ENCODE results near the gene CYP19A1.

CYP19A1 gene

GRCh38 chr15:51252671-51253070 is 85.7 kb downstream of the CYP19A1 start:
- DNase-seq: no peak

GRCh38 chr15:51251556-51251955 is 86.8 kb downstream of the CYP19A1 start:
- no peak for DNase-seq

- no peak for DNase-seq
These were observed 88.0 kb downstream of the CYP19A1 start for GRCh38 chr15:51250217-51251011.

GRCh38 chr15:51245628-51246027 is 92.8 kb downstream of the CYP19A1 start:
- DNase-seq: no peak

GRCh38 chr15:51244423-51244869 is 94.0 kb downstream of the CYP19A1 start:
- DNase-seq: no peak

GRCh38 chr15:51243774-51244173 is 94.6 kb downstream of the CYP19A1 start:
- DNase-seq: no peak

GRCh38 chr15:51240066-51240465 is 98.3 kb downstream of the CYP19A1 start:
- no peak for DNase-seq

- DNase-seq: no peak
These were observed 100.6 kb downstream of the CYP19A1 start for GRCh38 chr15:51237816-51238215.

- no peak for DNase-seq
These were observed 104.0 kb downstream of the CYP19A1 start for GRCh38 chr15:51234176-51234927.

- no peak for DNase-seq
These were observed 105.8 kb downstream of the CYP19A1 start for GRCh38 chr15:51232581-51232980.

GRCh38 chr15:51229907-51230330 is 108.5 kb downstream of the CYP19A1 start:
- DNase-seq: no peak

- DNase-seq: no peak
These were observed 110.3 kb downstream of the CYP19A1 start for GRCh38 chr15:51227940-51228732.

- no peak for DNase-seq
These were observed 111.7 kb downstream of the CYP19A1 start for GRCh38 chr15:51226576-51227210.

- DNase-seq: no peak
These were observed 114.0 kb downstream of the CYP19A1 start for GRCh38 chr15:51224428-51224827.

- no peak for DNase-seq
These were observed 114.6 kb downstream of the CYP19A1 start for GRCh38 chr15:51223771-51224229.

GRCh38 chr15:51218299-51218938 is 120.0 kb downstream of the CYP19A1 start:
- no peak for DNase-seq

GRCh38 chr15:51212909-51213308 is 125.5 kb downstream of the CYP19A1 start:
- no peak for DNase-seq

- no peak for DNase-seq
These were observed 126.2 kb downstream of the CYP19A1 start for GRCh38 chr15:51212239-51212638.

- no peak for DNase-seq
These were observed 133.1 kb downstream of the CYP19A1 start for GRCh38 chr15:51205050-51205975.

- DNase-seq: no peak
These were observed 134.6 kb downstream of the CYP19A1 start for GRCh38 chr15:51203797-51204196.

GRCh38 chr15:51202783-51203182 is 135.6 kb downstream of the CYP19A1 start:
- DNase-seq: no peak
